Gastroesophageal sphincter (tissue), 3 donors: ENCODE data around the gene SPSB3.

Experiments
- EP300 ChIP-seq: sonication (generic); formaldehyde crosslinking; IDR thresholded peaks from one replicate; pipeline ENCODE4 v1.6.1; 2017; ENCODE audit warnings: antibody characterized with exemption, mild to moderate bottlenecking
- POLR2A ChIP-seq, 2 donors: fragments of 450-650 bp; IDR thresholded peaks; one replicate each; pipeline ENCODE4 v1.6.1; 2017; ENCODE audit warnings: antibody characterized with exemption in 2 of 2, mild to moderate bottlenecking in 2 of 2, moderate library complexity in 1 of 2
- POLR2AphosphoS5 ChIP-seq: sonication (generic); formaldehyde crosslinking; IDR thresholded peaks from one replicate; pipeline ENCODE4 v1.6.1; 2017; ENCODE audit warnings: antibody characterized with exemption
- TF ChIP-seq, protein P1 (sequence below), 4 experiments: fragments of 200-600 bp in 2 of 4; fragments of 450-650 bp in 2 of 4; sonication (generic) in 1 of 4; IDR thresholded peaks; one replicate each; pipeline ENCODE4 v1.5.1; 2017 to 2019; ENCODE audit warnings: antibody characterized with exemption in 4 of 4, mild to moderate bottlenecking in 2 of 4, moderate library complexity in 2 of 4

DNA sequence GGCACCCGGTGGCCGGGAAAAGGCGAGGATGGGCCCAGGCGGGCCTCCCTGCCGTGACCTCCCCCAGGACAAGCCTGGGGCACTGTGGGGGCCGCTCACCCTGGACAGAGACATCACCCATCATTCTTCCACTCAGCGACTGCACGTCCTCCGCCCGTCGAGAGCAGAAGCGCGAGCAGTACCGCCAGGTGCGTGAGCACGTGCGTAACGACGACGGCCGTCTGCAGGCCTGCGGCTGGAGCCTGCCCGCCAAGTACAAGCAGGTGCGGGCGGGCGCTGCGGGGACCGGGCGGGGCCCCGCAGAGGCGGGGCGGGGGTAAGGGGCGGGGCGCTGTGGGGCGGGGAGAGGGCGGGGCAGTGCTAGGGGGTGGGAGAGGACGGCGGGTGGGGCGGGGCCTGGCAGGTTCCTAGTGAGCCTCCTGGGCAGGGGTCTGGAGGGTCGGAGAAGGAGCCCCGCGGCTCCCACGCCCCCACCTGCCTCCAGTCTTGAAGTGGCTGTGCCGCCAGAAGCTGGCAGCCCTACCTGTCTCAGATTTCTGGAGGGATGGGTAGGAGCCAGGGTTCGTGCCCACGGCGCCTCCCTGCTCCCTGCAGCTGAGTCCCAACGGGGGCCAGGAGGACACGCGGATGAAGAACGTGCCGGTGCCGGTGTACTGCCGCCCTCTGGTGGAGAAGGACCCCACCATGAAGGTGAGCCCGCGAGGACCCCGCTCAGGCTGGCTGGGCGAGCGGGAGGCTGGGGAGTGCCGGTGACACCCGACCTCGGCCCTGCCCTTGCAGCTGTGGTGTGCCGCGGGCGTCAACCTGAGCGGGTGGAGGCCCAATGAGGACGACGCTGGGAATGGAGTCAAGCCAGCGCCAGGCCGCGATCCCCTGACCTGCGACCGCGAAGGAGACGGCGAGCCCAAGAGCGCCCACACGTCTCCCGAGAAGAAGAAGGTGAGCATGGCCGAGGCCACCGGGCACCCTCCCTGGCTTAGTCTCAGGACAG lies 18.6 kb downstream of the SPSB3 start:
- TF ChIP-seq, protein P1, sequence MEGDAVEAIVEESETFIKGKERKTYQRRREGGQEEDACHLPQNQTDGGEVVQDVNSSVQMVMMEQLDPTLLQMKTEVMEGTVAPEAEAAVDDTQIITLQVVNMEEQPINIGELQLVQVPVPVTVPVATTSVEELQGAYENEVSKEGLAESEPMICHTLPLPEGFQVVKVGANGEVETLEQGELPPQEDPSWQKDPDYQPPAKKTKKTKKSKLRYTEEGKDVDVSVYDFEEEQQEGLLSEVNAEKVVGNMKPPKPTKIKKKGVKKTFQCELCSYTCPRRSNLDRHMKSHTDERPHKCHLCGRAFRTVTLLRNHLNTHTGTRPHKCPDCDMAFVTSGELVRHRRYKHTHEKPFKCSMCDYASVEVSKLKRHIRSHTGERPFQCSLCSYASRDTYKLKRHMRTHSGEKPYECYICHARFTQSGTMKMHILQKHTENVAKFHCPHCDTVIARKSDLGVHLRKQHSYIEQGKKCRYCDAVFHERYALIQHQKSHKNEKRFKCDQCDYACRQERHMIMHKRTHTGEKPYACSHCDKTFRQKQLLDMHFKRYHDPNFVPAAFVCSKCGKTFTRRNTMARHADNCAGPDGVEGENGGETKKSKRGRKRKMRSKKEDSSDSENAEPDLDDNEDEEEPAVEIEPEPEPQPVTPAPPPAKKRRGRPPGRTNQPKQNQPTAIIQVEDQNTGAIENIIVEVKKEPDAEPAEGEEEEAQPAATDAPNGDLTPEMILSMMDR (IDR thresholded peaks at IDR 0.05): peak in 3 of 4 experiments; percentile 30 to 42 (median 41)
- no peak for TF ChIP-seq POLR2A (IDR thresholded peaks at IDR 0.05)
- no peak for TF ChIP-seq POLR2AphosphoS5
- TF ChIP-seq EP300: no peak
